Measurements from ENCODE around the gene RNF166. TPM values are rescaled to one million over a fixed set of nuclear protein-coding genes. Genes with fewer than 3 reads are reported as not detected.

Gene RNF166
- polyA plus RNA-seq, 4 donors: 9.2 to 15.1 (median 12.1) TPM

DNA sequence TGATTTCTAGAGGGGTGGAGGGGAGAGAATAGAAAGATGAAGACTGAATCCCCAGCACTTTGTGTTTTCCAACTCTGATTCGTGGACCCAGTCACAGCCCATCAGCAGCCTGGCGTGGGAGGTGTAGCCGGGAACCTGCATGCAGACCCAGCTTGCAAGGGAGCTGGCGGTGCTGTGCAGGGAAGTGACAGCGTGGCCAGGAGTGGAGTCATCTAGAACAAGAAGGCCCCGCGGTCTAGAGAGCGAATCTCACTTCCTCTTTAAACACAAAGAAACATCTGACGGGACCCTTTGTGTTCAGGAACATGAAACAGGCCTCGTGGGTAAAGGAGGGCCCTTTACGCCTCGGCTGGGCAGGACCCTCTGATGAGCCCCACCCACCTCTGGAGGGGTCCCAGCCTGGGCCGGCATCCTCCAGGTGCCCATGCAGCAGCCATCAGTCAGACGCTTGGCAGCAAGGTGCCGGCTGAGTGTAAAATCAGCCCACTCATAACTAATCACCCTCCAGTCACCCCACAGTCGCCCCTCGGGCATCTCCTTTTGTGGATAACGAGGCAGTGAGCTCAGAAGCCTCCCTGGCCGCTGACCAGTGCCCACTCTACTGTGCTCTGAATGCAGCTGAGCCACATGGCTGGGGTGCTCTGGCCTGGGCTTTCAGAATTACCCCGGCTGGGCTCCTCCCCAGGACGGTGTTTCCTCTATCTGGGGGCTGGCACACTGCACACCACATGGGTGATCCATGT lies 24.3 kb downstream of the RNF166 start:
- Histone ChIP-seq H3K27me3 (ENCODE audit: control insufficient read depth in 3 of 3, insufficient read depth in 3 of 3, low read length in 3 of 3) (peaks cover 0 to 59% (median 2%) of the 10 kb centered on the region in 3 donors), H3K27ac (ENCODE audit: low read depth in 1 of 3, low read length in 2 of 3) (peak overlapping the region in 2 of 3 donors; percentile 25 to 90)
- FAIRE-seq: no peak

DNA sequence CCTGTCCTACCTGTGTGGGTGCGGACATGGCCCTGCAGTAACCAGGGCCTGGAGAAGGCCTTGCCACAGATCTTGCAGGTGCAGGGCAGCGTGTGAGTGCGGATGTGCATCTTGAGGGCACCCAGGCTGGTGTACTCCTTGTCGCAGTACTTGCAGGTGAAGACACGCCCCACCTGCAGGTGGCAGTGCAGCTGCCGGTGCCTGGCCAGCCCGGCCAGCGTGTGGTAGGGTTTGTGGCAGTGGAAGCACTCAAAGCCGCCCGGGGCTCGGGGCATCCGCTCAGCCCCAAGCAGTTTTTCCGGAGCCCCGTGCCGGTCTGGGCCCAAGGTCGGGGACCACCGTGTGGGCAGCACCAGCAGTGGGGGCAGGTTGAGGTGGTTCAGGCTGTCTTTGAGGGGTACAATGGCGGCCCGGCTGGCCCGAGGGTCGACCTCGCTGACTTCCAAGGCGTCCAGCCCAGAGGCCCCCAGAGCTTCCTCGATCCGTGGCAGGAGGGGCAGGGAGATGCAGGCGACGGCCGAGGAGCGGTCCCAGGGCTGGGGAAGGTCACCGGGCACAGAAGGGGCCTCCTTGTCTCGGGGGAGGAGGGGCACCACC lies 25.0 kb downstream of the RNF166 start:
- DNase-seq: peak; percentile 21 to 59

More for the DNA sequence above, 24.3 kb downstream of the RNF166 start:
- H3K36me3 ChIP-seq (ENCODE audit: control insufficient read depth in 3 of 3, insufficient read depth in 2 of 3, low read depth in 1 of 3, low read length in 3 of 3): no peaks in the 10 kb centered on the region
- no peak overlapping the region for H3K4me3 ChIP-seq (ENCODE audit: low read depth in 1 of 3, low read length in 3 of 3)
- no peaks in the 10 kb centered on the region for H3K9me3 ChIP-seq (ENCODE audit: control insufficient read depth in 2 of 2, insufficient read depth in 1 of 2, low read depth in 1 of 2, low read length in 1 of 2)
- H3K4me1 ChIP-seq (ENCODE audit: control insufficient read depth in 3 of 3, insufficient read depth in 2 of 3, low read depth in 1 of 3, low read length in 2 of 3): peaks cover 0 to 19% (median 4%) of the 10 kb centered on the region in 3 donors
- WGBS, 3 donors: 44 to 61% (median 49%) methylated on average over 21 of the region's 21 CpGs
- peak in 1 of 2 donors; percentile 50 for DNase-seq

GRCh38 chr16:88680554-88681083 lies 25.6 kb downstream of the RNF166 start:
- no peak overlapping the region for H3K4me3 ChIP-seq (ENCODE audit: low read depth in 1 of 3, low read length in 3 of 3)
- peaks cover 0 to 9% (median 0%) of the 10 kb centered on the region in 3 donors for H3K4me1 ChIP-seq (ENCODE audit: control insufficient read depth in 3 of 3, insufficient read depth in 2 of 3, low read depth in 1 of 3, low read length in 2 of 3)
- 77 to 83% (median 82%) methylated on average over 5 of the region's 5 CpGs for WGBS, 3 donors
- H3K27ac ChIP-seq (ENCODE audit: low read depth in 1 of 3, low read length in 2 of 3): peak overlapping the region in 1 of 3 donors; percentile 18
- no peaks in the 10 kb centered on the region for H3K36me3 ChIP-seq (ENCODE audit: control insufficient read depth in 3 of 3, insufficient read depth in 2 of 3, low read depth in 1 of 3, low read length in 3 of 3)
- no peak for FAIRE-seq
- DNase-seq: no peak
- H3K27me3 ChIP-seq (ENCODE audit: control insufficient read depth in 3 of 3, insufficient read depth in 3 of 3, low read length in 3 of 3): peaks cover 0 to 50% (median 2%) of the 10 kb centered on the region in 3 donors
- H3K9me3 ChIP-seq (ENCODE audit: control insufficient read depth in 2 of 2, insufficient read depth in 1 of 2, low read depth in 1 of 2, low read length in 1 of 2): no peaks in the 10 kb centered on the region

More for the DNA sequence above, 25.0 kb downstream of the RNF166 start:
- Histone ChIP-seq H3K4me3 (ENCODE audit: low read depth in 1 of 3, low read length in 3 of 3) (no peak overlapping the region), H3K9me3 (ENCODE audit: control insufficient read depth in 2 of 2, insufficient read depth in 1 of 2, low read depth in 1 of 2, low read length in 1 of 2) (no peaks in the 10 kb centered on the region), H3K36me3 (ENCODE audit: control insufficient read depth in 3 of 3, insufficient read depth in 2 of 3, low read depth in 1 of 3, low read length in 3 of 3) (no peaks in the 10 kb centered on the region), H3K27me3 (ENCODE audit: control insufficient read depth in 3 of 3, insufficient read depth in 3 of 3, low read length in 3 of 3) (peaks cover 0 to 56% (median 2%) of the 10 kb centered on the region in 3 donors), H3K27ac (ENCODE audit: low read depth in 1 of 3, low read length in 2 of 3) (peak overlapping the region in 1 of 3 donors; percentile 90), H3K4me1 (ENCODE audit: control insufficient read depth in 3 of 3, insufficient read depth in 2 of 3, low read depth in 1 of 3, low read length in 2 of 3) (peaks cover 0 to 15% (median 0%) of the 10 kb centered on the region in 3 donors)
- 55 to 65% (median 60%) methylated on average over 31 of the region's 31 CpGs for WGBS, 3 donors
- no peak for FAIRE-seq

- H3K27ac ChIP-seq (ENCODE audit: low read depth in 1 of 3, low read length in 2 of 3): no peak overlapping the region
Observed at GRCh38 chr16:88678224-88678979, 27.8 kb downstream of the RNF166 start.

DNA sequence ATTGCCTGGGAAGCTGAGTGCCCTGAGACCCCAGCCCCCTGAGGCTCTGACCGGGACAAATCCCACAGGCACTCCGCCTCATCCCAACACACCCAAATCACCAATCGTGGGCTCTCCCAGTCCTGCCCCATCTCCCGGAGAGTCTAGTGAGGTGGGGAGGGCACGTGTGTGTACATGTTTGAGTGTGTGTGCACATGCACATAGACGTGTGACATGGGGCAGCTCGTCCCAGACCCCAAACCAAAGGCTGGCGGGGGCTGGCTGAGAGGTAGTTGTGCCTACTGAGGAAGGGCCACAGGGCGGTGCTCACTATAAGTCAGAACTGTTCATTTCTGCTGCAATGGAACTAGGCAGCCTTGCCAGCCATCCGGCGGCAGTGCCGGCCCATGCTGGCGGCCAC lies 28.5 kb downstream of the RNF166 start:
- H3K27me3 ChIP-seq (ENCODE audit: control insufficient read depth in 3 of 3, insufficient read depth in 3 of 3, low read length in 3 of 3): peaks cover 0 to 29% (median 0%) of the 10 kb centered on the region in 3 donors
- H3K4me1 ChIP-seq (ENCODE audit: control insufficient read depth in 3 of 3, insufficient read depth in 2 of 3, low read depth in 1 of 3, low read length in 2 of 3): no peaks in the 10 kb centered on the region
- DNase-seq (no peak), FAIRE-seq (no peak)
- no peak overlapping the region for H3K27ac ChIP-seq (ENCODE audit: low read depth in 1 of 3, low read length in 2 of 3)
- H3K9me3 ChIP-seq (ENCODE audit: control insufficient read depth in 2 of 2, insufficient read depth in 1 of 2, low read depth in 1 of 2, low read length in 1 of 2): no peaks in the 10 kb centered on the region
- H3K4me3 ChIP-seq (ENCODE audit: low read depth in 1 of 3, low read length in 3 of 3): no peak overlapping the region
- WGBS, 3 donors: 82 to 85% (median 84%) methylated on average over 13 of the region's 13 CpGs
- peaks cover 0 to 7% (median 0%) of the 10 kb centered on the region in 3 donors for H3K36me3 ChIP-seq (ENCODE audit: control insufficient read depth in 3 of 3, insufficient read depth in 2 of 3, low read depth in 1 of 3, low read length in 3 of 3)

More at GRCh38 chr16:88678224-88678979, 27.8 kb downstream of the RNF166 start:
- no peaks in the 10 kb centered on the region for H3K9me3 ChIP-seq (ENCODE audit: control insufficient read depth in 2 of 2, insufficient read depth in 1 of 2, low read depth in 1 of 2, low read length in 1 of 2)
- no peak overlapping the region for H3K4me3 ChIP-seq (ENCODE audit: low read depth in 1 of 3, low read length in 3 of 3)
- H3K36me3 ChIP-seq (ENCODE audit: control insufficient read depth in 3 of 3, insufficient read depth in 2 of 3, low read depth in 1 of 3, low read length in 3 of 3): peaks cover 0 to 7% (median 0%) of the 10 kb centered on the region in 3 donors
- WGBS, 3 donors: 74 to 83% (median 77%) methylated on average over 30 to 32 of the region's 32 CpGs
- DNase-seq: no peak
- FAIRE-seq: no peak
- H3K27me3 ChIP-seq (ENCODE audit: control insufficient read depth in 3 of 3, insufficient read depth in 3 of 3, low read length in 3 of 3): peaks cover 0 to 29% (median 0%) of the 10 kb centered on the region in 3 donors
- no peaks in the 10 kb centered on the region for H3K4me1 ChIP-seq (ENCODE audit: control insufficient read depth in 3 of 3, insufficient read depth in 2 of 3, low read depth in 1 of 3, low read length in 2 of 3)

DNA sequence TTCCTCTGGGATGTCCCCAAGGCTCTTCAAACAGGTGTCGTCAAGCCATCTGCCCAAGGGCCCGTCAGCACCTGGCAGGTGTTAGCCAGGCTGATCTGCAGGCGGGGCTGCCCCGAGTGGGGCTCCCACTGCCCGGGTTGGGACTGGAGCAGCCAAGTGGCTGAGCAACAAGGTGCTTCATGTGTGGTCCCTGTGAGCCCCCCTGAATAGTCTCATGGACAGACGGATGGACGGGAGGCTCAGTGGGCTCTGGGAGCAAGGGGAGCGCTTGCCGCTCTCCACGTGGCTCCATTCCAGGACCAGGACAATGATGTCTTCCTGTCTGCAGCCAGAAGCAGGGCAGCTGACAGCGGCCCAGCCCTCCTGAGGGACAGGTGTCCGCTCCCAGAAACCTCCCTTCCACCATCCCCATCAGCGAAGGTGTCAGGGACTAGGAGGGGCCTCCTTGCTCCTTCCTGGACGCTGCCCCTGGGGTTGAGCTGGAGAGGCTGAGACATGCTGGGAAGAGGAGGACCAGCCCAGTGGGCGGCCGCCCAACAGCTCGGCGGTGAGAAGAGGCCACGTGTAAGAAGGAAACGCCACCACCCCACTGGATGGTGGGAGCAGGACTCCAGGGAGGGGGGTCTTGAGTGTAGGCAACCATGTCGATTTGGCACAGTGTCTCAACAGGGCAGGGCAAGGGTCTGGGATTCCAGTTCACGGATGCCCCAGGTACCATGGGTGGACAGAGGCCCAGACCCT lies 29.5 kb downstream of the RNF166 start:
- H3K9me3 ChIP-seq (ENCODE audit: control insufficient read depth in 2 of 2, insufficient read depth in 1 of 2, low read depth in 1 of 2, low read length in 1 of 2): no peaks in the 10 kb centered on the region
- H3K27ac ChIP-seq (ENCODE audit: low read depth in 1 of 3, low read length in 2 of 3): no peak overlapping the region
- no peak overlapping the region for H3K4me3 ChIP-seq (ENCODE audit: low read depth in 1 of 3, low read length in 3 of 3)
- peaks cover 0 to 7% (median 0%) of the 10 kb centered on the region in 3 donors for H3K36me3 ChIP-seq (ENCODE audit: control insufficient read depth in 3 of 3, insufficient read depth in 2 of 3, low read depth in 1 of 3, low read length in 3 of 3)
- no peak for FAIRE-seq
- H3K4me1 ChIP-seq (ENCODE audit: control insufficient read depth in 3 of 3, insufficient read depth in 2 of 3, low read depth in 1 of 3, low read length in 2 of 3): no peaks in the 10 kb centered on the region
- 83 to 86% (median 85%) methylated on average over 21 to 22 of the region's 22 CpGs for WGBS, 3 donors
- DNase-seq: no peak
- peaks cover 0 to 28% (median 0%) of the 10 kb centered on the region in 3 donors for H3K27me3 ChIP-seq (ENCODE audit: control insufficient read depth in 3 of 3, insufficient read depth in 3 of 3, low read length in 3 of 3)

DNA sequence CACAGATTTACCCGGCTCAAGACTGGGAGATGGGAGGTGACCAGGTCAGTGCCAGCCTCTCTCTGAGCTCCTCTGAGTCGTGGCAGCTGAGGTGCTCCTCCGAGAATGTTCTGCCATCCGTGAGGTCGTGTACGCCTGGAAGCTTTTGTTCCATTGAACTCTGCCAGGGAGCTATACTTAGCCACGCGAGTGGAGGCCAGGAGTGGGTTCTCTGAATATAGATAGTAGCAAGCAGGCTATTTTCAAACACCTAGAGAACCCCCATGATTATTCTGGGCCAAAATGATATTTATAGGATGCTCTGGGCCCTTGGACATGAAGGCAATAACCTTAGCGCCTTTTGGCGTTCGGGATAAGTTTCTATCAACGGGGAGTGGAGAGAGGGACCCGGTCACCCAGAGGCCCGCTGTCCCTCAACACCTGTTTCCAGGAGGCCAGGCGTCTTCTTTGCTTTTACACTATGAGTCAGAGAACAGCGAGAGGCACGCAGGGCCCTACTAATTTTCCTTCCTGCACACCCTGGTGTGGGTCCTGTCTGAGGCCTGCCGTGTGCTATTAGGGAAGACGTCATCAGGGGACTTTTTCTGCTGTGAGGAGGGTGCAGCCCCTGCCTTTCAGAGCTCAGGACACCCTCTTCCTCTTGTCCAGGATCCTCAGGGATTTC lies 32.4 kb downstream of the RNF166 start:
- Histone ChIP-seq H3K4me3 (ENCODE audit: low read depth in 1 of 3, low read length in 3 of 3) (no peak overlapping the region), H3K9me3 (ENCODE audit: control insufficient read depth in 2 of 2, insufficient read depth in 1 of 2, low read depth in 1 of 2, low read length in 1 of 2) (no peaks in the 10 kb centered on the region), H3K27ac (ENCODE audit: low read depth in 1 of 3, low read length in 2 of 3) (no peak overlapping the region), H3K27me3 (ENCODE audit: control insufficient read depth in 3 of 3, insufficient read depth in 3 of 3, low read length in 3 of 3) (peaks cover 0 to 15% (median 0%) of the 10 kb centered on the region in 3 donors), H3K4me1 (ENCODE audit: control insufficient read depth in 3 of 3, insufficient read depth in 2 of 3, low read depth in 1 of 3, low read length in 2 of 3) (no peaks in the 10 kb centered on the region), H3K36me3 (ENCODE audit: control insufficient read depth in 3 of 3, insufficient read depth in 2 of 3, low read depth in 1 of 3, low read length in 3 of 3) (peaks cover 0 to 8% (median 0%) of the 10 kb centered on the region in 3 donors)
- FAIRE-seq: no peak
- WGBS, 3 donors: 86 to 93% (median 93%) methylated on average over 19 of the region's 19 CpGs
- no peak for DNase-seq

Data from small intestine (tissue), 7 donors.